HG02852 (cell line): ENCODE results near the gene MFSD11.
"Not testable (repeated sequence)": the region's sequence is repeated elsewhere in the genome, so short reads cannot be mapped to it uniquely, and the experiment has no call there.

Source experiments
- ATAC-seq: cut with Tn5 transposase; IDR thresholded peaks from one replicate; pipeline ENCODE4 v1.9.1; 2021; ENCODE audit warnings: mild to moderate bottlenecking, moderate library complexity; ENCODE audit not compliant: unreplicated experiment

MFSD11 gene

GRCh38 chr17:76796081-76796480 is 58.2 kb downstream of the MFSD11 start:
- no peak for ATAC-seq

DNA sequence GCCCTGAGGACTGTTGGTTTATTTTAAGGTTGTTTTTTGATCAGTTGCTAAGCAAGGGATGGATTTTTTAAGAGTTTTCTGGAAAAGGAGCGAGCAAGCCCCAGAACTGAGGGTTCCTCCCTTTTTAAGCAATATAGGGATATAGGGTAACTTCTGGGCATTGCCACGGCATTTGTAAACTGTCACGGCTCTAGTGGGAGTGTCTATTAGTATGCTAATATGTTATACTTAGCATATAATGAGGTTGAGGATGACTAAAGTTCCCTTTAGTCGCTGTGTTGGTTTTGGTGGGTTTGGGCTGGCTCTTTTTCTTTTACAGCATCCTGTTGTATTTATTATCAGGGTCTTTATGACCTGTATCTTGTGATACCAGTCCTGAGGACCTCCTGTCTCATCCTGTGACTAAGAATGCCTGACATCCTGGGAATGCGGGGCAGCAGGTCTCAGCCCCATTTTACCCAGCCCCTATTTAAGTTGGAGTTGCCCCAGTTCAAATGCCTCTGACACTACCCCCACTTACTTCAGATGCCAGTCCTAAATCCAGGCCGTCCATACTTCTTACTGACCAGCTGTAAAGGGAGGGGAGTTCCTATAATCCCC is 59.4 kb downstream of the MFSD11 start:
- ATAC-seq = no peak

DNA sequence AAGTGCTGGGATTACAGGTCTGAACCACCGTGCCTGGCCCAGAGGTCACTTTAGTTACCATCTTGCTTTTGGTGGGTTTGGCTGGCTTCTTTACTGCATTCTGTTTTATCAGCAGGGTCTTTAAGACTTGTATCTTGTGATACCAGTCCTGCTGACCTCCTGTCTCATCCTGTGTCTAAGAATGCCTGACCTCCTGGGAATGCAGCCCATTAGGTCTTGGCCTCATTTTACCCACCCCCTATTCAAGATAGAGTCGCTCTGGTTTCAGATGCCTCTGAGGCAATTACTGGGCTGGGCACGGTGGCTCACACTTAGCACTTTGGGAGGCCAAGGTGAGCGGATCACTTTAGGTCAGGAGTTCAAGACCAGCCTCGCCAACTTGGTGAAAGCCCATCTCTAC is 63.8 kb downstream of the MFSD11 start:
- no peak for ATAC-seq

DNA sequence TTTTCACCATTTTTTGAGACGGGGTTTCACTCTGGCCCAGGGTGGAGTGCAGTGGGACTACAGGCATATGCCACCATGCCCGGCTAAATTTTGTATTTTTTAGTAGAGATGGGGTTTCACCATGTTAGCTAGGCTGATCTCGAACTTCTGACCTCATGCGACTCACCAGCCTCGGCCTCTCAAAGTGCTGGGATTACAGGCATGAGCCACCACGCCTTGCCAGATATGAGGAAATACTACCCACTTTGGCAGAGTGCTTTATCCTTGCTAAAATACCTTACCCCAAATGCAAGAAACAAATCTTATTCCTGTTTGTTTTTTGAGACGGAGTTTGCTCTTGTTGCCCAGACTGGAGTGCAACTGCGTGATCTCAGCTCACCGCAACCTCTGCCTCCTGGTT is 67.4 kb downstream of the MFSD11 start:
- ATAC-seq = no peak

DNA sequence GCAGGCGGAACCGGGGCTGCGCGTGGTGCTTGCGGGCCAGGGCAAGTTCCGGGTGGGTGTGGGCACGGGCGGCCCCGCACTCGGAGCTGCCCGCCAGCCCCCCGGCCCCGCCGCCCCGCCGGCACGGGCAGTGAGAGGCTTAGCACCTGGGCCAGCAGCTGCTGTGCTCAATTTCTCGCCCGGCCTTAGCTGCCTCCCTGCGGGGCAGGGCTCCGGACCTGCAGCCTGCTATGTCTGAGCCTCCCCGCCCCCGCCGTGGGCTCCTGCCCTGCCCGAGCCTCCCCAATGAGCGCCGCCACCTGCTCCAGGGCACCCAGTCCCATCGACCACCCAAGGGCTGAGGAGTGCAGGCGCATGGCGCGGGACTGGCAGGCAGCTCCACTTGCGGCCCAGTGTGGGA is 68.2 kb downstream of the MFSD11 start:
- not testable (repeated sequence) for ATAC-seq

DNA sequence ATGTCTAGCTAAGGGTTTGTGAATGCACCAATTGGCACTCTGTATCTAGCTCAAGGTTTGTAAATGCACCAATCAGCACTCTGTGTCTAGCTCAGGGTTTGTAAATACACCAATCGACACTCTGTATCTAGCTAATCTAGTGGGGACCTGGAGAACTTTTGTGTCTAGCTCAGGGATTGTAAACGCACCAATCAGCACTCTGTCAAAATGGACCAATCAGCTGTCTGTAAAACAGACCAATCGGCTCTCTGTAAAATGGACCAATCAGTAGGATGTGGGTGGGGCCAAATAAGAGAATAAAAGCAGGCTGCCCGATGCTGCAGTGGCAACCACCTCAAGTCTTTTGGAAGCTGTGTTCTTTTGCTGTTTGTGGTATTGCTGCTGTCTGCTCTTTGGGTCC is 68.8 kb downstream of the MFSD11 start:
- ATAC-seq = not testable (repeated sequence)

DNA sequence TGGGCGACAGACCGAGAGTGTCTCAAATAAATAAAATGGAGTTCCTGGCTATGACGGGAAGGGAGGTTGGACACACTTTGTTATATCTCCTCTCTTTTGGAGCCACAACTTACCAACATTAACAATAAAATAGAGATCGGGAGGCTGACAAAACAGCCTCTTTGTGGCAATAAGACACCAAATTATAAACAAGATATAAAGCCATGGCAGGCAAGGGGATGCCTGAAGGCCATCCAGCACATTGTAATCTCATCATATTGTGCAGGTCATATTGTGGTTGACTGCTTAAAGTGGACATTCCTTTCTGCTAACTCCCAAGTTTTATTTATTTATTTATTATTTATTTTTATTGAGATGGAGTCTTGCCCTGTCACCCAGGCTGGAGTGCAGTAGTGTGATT is 70.4 kb downstream of the MFSD11 start:
- no peak for ATAC-seq

GRCh38 chr17:76810956-76811355 is 73.0 kb downstream of the MFSD11 start:
- no peak for ATAC-seq

GRCh38 chr17:76811834-76812233 is 73.9 kb downstream of the MFSD11 start:
- no peak for ATAC-seq

DNA sequence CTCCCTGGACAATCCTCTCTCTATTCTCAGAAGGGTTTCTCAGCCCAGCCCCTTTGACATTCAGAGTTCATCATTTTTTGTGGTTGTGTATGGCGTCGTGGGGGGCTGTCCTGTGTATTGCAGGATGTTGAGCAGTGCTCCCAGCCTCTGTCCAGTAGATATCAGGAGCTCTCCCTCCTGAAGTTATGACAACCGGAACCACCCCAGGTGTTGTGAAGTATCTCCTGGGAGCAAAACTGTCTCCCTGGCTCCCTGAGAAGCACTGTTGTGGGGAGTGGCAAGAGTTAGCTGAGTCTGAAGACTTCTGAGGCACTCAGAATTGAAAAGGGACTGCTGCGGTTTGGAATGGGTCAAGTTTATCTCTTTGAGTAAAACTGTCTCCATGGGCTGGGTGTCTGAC is 74.3 kb downstream of the MFSD11 start:
- ATAC-seq = no peak

DNA sequence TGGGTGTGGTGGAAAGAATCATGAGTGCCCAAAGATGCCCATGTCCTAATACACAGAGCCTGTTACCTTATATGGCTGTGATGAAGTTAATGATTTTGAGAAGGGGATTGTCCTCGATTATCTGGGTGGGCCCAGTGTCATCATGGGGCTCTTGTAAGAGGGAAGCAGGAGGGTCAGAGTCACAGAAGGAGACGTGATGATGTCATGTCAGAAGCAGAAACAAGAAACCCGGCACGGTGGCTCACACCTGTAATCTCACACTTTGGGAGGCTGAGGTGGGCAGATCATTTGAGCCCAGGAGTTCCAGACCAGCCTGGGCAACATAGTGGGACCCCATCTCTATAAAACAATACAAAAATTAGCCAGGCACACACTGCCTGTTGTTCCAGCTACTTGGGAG is 75.0 kb downstream of the MFSD11 start:
- no peak for ATAC-seq

DNA sequence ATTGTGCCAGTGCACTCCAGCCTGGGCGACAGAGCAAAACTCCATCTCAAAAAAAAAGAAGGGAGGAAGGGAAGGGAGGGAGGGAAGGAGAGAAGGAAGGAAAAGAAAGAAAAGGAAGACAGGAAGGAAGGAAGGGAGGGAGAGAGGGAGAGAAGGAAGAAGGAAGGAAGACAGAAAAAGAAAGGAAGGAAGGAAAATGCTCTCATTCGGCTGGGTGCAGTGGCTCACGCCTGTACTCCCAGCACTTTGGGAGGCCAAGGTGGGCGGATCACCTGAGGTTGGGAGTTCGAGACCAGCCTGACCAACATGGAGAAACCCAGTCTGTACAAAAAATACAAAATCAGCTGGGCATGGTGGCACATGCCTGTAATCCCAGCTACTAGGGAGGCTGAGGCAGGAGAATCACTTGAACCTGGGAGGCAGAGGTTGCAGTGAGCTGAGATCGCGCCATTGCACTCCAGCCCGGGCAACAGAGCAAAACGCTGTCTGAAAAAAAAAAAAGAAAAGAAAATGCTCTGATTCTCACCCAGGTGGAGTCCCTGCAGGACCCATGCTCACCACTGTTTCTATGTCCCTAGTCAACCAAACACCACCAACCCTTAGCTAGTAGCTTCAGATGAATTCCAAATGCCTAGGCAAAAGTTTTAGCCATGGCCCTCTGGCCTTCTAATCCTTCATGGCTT is 78.1 kb downstream of the MFSD11 start:
- ATAC-seq = not testable (repeated sequence)

DNA sequence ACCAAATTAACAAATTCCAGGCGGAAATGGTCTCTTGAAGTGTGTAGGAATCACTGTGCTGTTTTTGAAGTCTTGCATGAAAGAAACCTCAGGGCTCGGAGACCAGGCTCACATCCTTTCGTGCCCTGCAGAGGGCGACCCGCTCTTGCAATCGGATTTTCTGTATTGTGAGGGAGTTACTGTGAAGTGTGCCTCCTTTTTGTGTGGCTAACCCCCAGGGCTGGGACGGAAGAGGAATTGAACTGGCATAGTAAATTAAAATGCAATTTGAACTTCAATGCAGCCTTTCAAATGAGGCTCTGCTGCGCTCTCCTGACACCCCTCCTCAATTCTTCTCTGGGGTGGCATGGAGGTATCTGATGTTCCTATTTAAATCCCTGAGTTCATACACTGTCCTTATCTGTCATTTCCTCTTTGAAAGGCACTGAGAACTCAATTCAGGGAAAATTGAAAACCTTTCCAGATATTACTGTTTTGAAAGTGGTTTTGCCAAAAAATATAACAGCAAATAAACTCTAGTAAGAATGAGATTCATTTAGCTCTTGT is 78.7 kb downstream of the MFSD11 start:
- ATAC-seq = no peak

DNA sequence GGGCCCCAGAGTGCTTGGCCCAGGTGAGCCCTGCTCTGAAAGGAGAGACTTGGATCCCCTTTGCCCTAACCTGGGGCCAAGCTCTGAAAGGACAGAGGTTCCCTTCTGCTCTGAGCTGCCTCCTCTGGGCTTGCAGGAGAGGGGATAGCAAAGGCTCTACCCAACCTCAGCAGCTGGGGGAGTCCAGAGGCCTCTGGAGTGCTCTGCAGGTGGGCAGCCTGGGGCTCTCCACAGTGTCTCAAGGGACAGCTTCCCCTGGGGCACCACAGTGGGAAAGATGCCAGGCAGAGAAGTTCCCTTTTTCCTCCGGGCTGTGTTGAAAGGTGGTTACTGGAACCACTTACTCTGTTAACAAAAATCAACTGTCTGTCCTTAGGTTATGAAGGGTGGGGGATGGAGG is 82.1 kb downstream of the MFSD11 start:
- no peak for ATAC-seq

GRCh38 chr17:76820561-76820960 is 82.6 kb downstream of the MFSD11 start:
- ATAC-seq = no peak

DNA sequence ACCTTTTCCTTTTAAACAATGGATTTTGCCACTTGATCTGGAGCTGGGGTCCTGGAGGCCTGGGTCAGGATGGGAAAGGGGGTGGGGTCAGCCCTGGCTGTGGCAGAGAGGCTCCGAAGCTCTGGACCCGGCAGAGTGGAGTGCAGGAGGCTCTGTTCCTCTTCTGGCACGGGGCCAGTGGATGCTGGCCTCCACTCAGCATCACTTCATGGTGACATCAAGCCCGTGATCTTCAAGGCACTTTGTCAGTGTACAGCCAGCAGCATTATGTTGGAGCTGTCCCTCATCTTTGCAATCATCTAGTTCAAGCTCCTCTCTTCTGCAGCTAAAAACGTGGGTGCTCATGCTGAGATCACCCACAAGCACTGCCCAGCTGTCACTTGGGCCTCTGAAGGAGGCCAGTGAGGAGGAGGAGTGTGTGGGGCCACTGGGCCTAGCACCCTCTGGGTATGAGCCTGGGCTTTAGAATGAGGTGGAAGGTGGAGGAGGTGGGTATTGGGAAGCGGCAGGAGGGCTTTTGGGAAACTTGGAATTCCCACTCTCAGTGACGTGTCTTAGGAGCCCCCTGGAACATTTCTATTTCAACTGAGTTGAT is 84.4 kb downstream of the MFSD11 start:
- ATAC-seq = no peak

- ATAC-seq = no peak
Observed at GRCh38 chr17:76824093-76824492, 86.2 kb downstream of the MFSD11 start.

DNA sequence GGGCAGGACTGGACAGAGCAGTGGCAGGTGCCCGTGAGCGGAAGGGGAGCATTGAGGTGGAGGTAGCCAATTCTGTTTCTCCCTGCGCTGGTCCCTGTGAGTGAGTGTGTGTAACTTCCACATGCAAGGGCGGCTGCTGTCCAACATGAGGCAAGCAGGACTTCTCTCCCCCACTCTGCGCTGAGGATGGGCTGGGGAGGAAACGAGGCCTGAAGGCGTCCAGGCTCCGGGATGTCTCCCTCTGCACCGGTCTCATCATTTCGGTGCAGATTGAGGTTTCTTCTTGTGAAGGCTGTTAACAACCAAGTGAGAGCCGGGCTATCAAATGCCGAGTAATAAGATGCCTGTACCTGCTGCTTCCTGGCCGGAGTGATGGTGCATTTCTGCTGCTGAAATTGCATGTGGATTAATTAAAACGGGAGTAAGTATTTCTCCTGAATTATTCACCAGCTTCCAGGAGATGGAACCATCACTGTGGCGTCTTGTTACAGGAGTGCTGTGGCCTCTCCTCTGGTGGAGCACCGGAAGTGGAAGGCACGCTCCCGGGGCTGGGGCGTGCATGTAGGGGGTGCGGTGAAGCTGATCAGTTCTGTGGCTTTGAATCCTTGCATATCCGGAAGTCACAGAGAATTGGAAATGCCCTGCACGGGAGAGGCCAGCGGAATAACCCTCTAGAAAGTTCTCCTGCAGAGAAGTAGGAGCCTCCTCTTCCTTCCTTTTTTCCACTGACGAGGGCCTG is 88.6 kb downstream of the MFSD11 start:
- ATAC-seq = no peak

DNA sequence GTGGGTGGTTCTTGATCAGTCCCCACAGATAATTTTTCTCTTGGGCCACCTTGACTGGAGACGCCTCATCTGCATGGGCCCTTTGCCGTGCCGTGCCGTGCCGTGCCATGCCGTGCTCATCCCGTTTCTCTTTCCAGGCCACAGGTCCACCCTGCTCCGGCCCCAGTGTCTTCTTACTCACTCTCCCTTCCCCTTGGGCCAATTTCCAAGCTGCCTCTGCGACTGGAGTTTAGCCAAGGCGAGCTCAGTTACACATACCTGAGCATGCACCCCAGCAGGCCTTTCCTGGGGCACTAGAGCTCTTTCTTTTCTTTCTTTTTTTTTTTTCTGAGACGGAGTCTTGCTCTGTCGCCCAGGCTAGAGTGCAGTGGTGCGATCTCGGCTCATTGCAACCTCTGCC is 89.8 kb downstream of the MFSD11 start:
- no peak for ATAC-seq
